ENCODE data around the gene RBM8A.

DNA sequence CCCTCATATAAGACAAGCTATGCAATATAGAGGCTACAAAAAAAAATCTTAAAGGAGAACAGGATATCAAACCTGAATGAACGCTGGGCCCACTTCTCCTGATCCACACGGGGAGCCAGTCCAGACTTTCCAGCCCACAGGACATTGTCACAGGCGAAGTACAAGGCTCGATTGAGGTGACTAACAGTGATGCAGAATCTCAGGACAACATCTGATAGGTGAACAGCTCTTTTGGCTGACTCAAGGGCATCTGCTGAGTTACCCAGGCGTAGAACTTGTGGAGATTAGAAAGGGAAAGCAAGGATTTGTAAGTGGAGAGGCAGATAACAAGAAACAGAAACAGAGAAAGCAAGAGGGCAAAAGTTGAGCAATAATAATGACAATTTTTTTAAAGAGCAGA, 10.5 kb downstream of the RBM8A start:
- TF ChIP-seq, protein P1, sequence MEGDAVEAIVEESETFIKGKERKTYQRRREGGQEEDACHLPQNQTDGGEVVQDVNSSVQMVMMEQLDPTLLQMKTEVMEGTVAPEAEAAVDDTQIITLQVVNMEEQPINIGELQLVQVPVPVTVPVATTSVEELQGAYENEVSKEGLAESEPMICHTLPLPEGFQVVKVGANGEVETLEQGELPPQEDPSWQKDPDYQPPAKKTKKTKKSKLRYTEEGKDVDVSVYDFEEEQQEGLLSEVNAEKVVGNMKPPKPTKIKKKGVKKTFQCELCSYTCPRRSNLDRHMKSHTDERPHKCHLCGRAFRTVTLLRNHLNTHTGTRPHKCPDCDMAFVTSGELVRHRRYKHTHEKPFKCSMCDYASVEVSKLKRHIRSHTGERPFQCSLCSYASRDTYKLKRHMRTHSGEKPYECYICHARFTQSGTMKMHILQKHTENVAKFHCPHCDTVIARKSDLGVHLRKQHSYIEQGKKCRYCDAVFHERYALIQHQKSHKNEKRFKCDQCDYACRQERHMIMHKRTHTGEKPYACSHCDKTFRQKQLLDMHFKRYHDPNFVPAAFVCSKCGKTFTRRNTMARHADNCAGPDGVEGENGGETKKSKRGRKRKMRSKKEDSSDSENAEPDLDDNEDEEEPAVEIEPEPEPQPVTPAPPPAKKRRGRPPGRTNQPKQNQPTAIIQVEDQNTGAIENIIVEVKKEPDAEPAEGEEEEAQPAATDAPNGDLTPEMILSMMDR (IDR thresholded peaks at IDR 0.05; ENCODE audit: low read depth, low read length), result no peak
- TF ChIP-seq, protein P2, sequence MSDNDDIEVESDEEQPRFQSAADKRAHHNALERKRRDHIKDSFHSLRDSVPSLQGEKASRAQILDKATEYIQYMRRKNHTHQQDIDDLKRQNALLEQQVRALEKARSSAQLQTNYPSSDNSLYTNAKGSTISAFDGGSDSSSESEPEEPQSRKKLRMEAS (IDR thresholded peaks at IDR 0.05; ENCODE audit: low read depth, low read length), result no peak
- TF ChIP-seq POLR2A (IDR thresholded peaks at IDR 0.05; ENCODE audit: extremely low read depth, insufficient read length), result no peak
- no peak for TF ChIP-seq MYC (IDR thresholded peaks at IDR 0.05; ENCODE audit: low read depth, low read length)

All from NB4 (cell line).